B cell (primary cell): ENCODE data around the gene KLHL26.

Experiments
- EZH2 ChIP-seq: IDR thresholded peaks from 2 replicates; pipeline ENCODE4 v1.6.1; 2012; ENCODE audit warnings: borderline replicate concordance, low read depth, mild to moderate bottlenecking, moderate library complexity, low read length; ENCODE audit not compliant: insufficient read depth, poor library complexity, severe bottlenecking
- TF ChIP-seq, protein P1 (sequence below): fragments of 200-600 bp; IDR thresholded peaks from one replicate; pipeline ENCODE4 v1.8.0; 2022; ENCODE audit warnings: antibody characterized with exemption, mild to moderate bottlenecking

DNA sequence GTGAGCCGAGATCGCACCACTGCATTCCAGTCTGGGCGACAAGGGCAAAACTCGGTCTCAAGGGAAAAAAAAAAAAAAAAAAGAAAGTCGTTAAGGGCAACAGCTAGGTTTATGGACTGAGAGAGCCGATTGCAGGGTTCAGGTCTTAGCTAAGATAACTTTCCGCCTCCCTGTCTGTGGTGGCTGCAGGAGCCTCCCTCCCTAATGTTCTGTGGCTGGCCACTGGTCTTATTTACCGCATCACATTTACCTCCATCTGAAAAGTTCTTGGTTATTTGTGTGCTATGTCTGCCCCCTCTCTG lies 45.9 kb downstream of the KLHL26 start:
- TF ChIP-seq, protein P1, sequence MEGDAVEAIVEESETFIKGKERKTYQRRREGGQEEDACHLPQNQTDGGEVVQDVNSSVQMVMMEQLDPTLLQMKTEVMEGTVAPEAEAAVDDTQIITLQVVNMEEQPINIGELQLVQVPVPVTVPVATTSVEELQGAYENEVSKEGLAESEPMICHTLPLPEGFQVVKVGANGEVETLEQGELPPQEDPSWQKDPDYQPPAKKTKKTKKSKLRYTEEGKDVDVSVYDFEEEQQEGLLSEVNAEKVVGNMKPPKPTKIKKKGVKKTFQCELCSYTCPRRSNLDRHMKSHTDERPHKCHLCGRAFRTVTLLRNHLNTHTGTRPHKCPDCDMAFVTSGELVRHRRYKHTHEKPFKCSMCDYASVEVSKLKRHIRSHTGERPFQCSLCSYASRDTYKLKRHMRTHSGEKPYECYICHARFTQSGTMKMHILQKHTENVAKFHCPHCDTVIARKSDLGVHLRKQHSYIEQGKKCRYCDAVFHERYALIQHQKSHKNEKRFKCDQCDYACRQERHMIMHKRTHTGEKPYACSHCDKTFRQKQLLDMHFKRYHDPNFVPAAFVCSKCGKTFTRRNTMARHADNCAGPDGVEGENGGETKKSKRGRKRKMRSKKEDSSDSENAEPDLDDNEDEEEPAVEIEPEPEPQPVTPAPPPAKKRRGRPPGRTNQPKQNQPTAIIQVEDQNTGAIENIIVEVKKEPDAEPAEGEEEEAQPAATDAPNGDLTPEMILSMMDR: no peak
- TF ChIP-seq EZH2: no peak
